ENCODE results near the gene SMIM8.

The SMIM8 gene

GRCh38 chr6:87382861-87383260, 60.5 kb downstream of the SMIM8 start:
- Histone ChIP-seq H4K20me1 (ENCODE audit: insufficient read depth, low read length) (no peaks in the 10 kb centered on the region), H3K79me2 (ENCODE audit: low read length) (no peaks in the 10 kb centered on the region), H3K27ac (ENCODE audit: low read length) (no peak overlapping the region), H3K4me3 (ENCODE audit: low read length) (no peak overlapping the region), H3K9me3 (replicated peaks; ENCODE audit: insufficient read depth, low read length) (no peaks in the 10 kb centered on the region), H3F3A (ENCODE audit: insufficient read depth, low read length) (no peaks in the 10 kb centered on the region), H3K36me3 (replicated peaks; ENCODE audit: insufficient read depth, low read length) (no peaks in the 10 kb centered on the region), H2AFZ (ENCODE audit: low read length) (no peak overlapping the region), H3K9ac (ENCODE audit: low read length) (no peak overlapping the region), H3K4me2 (ENCODE audit: low read depth, low read length) (no peak overlapping the region), H3K4me1 (ENCODE audit: low read length) (no peaks in the 10 kb centered on the region), H3K27me3 (replicated peaks; ENCODE audit: insufficient read depth, low read length) (no peaks in the 10 kb centered on the region), H3K9me2 (replicated peaks; ENCODE audit: insufficient read depth, low read length) (no peaks in the 10 kb centered on the region)
- TF ChIP-seq EZH2 (optimal IDR thresholded peaks at IDR 0.05; ENCODE audit: low read depth, low read length) = no peak
- TF ChIP-seq EZH2phosphoT487 (IDR thresholded peaks at IDR 0.05; ENCODE audit: low read length) = no peak
- TF ChIP-seq CTCF (IDR thresholded peaks at IDR 0.05; ENCODE audit: low read length) = no peak
- DNase-seq = no peak

GRCh38 chr6:87384038-87384437, 61.6 kb downstream of the SMIM8 start:
- H3K9me2 ChIP-seq (replicated peaks; ENCODE audit: insufficient read depth, low read length) = no peaks in the 10 kb centered on the region
- H3K9ac ChIP-seq (ENCODE audit: low read length) = no peak overlapping the region
- H3K27ac ChIP-seq (ENCODE audit: low read length) = no peak overlapping the region
- no peaks in the 10 kb centered on the region for H3F3A ChIP-seq (ENCODE audit: insufficient read depth, low read length)
- H3K9me3 ChIP-seq (replicated peaks; ENCODE audit: insufficient read depth, low read length) = no peaks in the 10 kb centered on the region
- no peaks in the 10 kb centered on the region for H3K36me3 ChIP-seq (replicated peaks; ENCODE audit: insufficient read depth, low read length)
- TF ChIP-seq EZH2 (optimal IDR thresholded peaks at IDR 0.05; ENCODE audit: low read depth, low read length) (no peak), EZH2phosphoT487 (IDR thresholded peaks at IDR 0.05; ENCODE audit: low read length) (no peak), CTCF (IDR thresholded peaks at IDR 0.05; ENCODE audit: low read length) (no peak)
- no peaks in the 10 kb centered on the region for H3K4me1 ChIP-seq (ENCODE audit: low read length)
- no peak overlapping the region for H2AFZ ChIP-seq (ENCODE audit: low read length)
- no peaks in the 10 kb centered on the region for H4K20me1 ChIP-seq (ENCODE audit: insufficient read depth, low read length)
- H3K4me2 ChIP-seq (ENCODE audit: low read depth, low read length) = no peak overlapping the region
- no peak overlapping the region for H3K4me3 ChIP-seq (ENCODE audit: low read length)
- no peaks in the 10 kb centered on the region for H3K27me3 ChIP-seq (replicated peaks; ENCODE audit: insufficient read depth, low read length)
- no peaks in the 10 kb centered on the region for H3K79me2 ChIP-seq (ENCODE audit: low read length)
- no peak for DNase-seq

GRCh38 chr6:87384449-87384848, 62.1 kb downstream of the SMIM8 start:
- Histone ChIP-seq H4K20me1 (ENCODE audit: insufficient read depth, low read length) (no peaks in the 10 kb centered on the region), H3K9me2 (replicated peaks; ENCODE audit: insufficient read depth, low read length) (no peaks in the 10 kb centered on the region), H3K4me1 (ENCODE audit: low read length) (no peaks in the 10 kb centered on the region), H2AFZ (ENCODE audit: low read length) (no peak overlapping the region), H3K4me2 (ENCODE audit: low read depth, low read length) (no peak overlapping the region), H3K9ac (ENCODE audit: low read length) (no peak overlapping the region), H3K27ac (ENCODE audit: low read length) (no peak overlapping the region), H3K27me3 (replicated peaks; ENCODE audit: insufficient read depth, low read length) (no peaks in the 10 kb centered on the region), H3K79me2 (ENCODE audit: low read length) (no peaks in the 10 kb centered on the region), H3K36me3 (replicated peaks; ENCODE audit: insufficient read depth, low read length) (no peaks in the 10 kb centered on the region), H3K9me3 (replicated peaks; ENCODE audit: insufficient read depth, low read length) (no peaks in the 10 kb centered on the region), H3K4me3 (ENCODE audit: low read length) (no peak overlapping the region), H3F3A (ENCODE audit: insufficient read depth, low read length) (no peaks in the 10 kb centered on the region)
- TF ChIP-seq CTCF (IDR thresholded peaks at IDR 0.05; ENCODE audit: low read length) (no peak), EZH2phosphoT487 (IDR thresholded peaks at IDR 0.05; ENCODE audit: low read length) (no peak), EZH2 (optimal IDR thresholded peaks at IDR 0.05; ENCODE audit: low read depth, low read length) (no peak)
- DNase-seq = no peak
